ENCODE data around the gene IRF5.

The IRF5 gene

DNA sequence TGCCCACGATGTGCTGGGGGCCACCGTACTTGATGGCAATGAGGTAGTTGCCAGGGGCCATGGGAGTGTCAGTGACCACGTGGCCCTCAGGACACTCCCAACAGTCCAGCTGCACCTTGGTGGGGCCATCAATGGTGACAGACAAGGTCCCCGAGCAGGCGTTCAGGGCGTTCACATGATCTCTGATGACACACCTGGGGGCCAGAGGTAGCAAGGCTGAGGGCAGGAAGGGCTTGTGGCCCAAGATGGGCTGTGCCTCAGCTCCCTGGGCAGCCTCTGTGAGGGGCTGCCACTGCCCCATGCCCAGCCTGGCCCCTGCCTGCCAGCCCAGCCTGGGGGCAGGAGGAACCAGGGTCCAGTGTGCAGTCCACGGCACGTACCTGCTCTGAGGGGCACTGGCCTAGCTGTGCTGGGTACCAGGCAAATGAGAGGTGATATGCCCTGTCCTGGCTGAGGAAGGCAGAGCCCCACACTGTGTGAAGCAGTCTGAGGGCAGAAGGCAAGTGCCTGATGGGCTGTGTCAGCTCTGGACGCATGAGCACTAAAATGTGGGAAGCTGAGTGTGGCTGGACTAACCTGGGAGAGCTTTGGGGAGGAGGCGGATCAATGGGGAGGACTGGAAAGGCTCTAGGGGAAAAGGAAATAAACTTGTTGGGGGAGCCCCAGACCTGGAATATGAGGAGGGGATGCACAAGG, 23.7 kb upstream of the IRF5 start:
- Mint-ChIP-seq H3K27me3 (peaks cover 90% of the 10 kb centered on the region), H3K4me1 (peaks cover 25% of the 10 kb centered on the region), H3K4me3 (peak overlapping the region; percentile 2 to 20), H3K9me3 (no peaks in the 10 kb centered on the region), H3K27ac (no peak overlapping the region)
- ATAC-seq: no peak
- DNase-seq: no peak

DNA sequence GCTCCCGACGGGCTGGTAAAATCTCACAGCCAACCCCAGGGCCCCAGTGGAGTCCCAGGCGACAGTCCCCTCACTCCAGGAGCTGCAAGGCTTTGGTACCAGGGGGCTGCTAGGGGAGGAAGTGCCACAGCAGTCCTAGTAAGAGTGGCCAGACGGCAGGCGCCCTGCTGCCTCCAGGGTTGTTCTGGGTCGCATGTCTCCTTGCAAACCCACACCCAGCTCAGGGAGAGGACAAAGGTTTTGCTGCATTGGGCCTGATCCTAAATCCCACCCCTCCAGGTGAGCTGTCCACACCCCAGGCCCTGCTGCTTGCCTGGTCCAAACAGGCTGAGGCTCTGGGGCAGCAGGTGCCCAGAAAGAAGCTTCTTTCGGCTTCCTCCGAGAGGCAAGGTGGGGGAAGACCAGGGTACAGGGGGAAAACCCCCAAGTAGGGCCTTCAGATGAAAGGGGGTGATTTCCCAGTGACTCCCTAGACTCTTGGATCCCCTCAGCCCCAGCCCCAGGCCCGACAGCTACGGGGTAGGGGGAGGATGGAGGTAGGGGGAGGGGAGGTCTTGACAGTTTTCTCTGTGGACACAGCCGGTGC, 23.1 kb upstream of the IRF5 start:
- Mint-ChIP-seq H3K27ac (no peak overlapping the region), H3K4me1 (peaks cover 23% of the 10 kb centered on the region), H3K27me3 (peaks cover 90% of the 10 kb centered on the region), H3K9me3 (no peaks in the 10 kb centered on the region), H3K4me3 (peak overlapping the region; percentile 2 to 12)
- DNase-seq (peak in 1 of 2 donors; percentile 31), ATAC-seq (peak; percentile 64)

DNA sequence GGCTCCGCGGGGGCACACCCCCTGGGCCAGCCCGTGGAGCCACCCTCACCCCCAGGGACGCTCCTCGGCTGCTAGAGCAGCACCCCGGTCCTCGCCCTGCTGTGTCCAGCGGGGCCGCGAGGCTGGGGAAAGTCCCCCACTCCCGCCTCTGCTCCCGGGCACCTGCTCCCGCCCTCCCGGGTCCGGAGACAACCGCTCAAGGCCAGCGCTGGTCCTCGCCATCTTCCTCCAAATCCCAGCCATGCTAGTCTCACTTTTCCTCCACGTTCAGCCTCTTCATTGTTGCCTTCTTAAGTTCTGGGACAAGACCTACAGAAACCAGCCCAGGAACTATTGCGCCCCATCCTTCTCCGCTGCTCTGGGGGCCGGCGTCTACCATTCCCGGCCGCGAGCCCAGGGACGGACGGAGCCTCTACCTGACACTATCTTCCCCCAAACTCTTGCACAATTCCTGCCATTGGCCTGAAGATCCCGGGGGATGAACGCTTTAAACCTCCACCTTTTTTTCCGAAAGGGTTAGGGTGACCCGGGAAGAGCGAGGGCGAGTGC, 22.4 kb upstream of the IRF5 start:
- H3K9me3 Mint-ChIP-seq: no peaks in the 10 kb centered on the region
- H3K4me1 Mint-ChIP-seq: peaks cover 16% of the 10 kb centered on the region
- peaks cover 90% of the 10 kb centered on the region for H3K27me3 Mint-ChIP-seq
- peak overlapping the region; percentile 69 to 73 for H3K4me3 Mint-ChIP-seq
- DNase-seq (no peak), ATAC-seq (no peak)
- H3K27ac Mint-ChIP-seq: peak overlapping the region in 1 of 2 donors; percentile 63

- Mint-ChIP-seq H3K9me3 (no peaks in the 10 kb centered on the region), H3K27me3 (peaks cover 90% of the 10 kb centered on the region), H3K4me1 (peaks cover 16% of the 10 kb centered on the region), H3K27ac (no peak overlapping the region), H3K4me3 (peak overlapping the region; percentile 69 to 73)
- peak; percentile 27 for ATAC-seq
- no peak for DNase-seq
These were observed 21.7 kb upstream of the IRF5 start for GRCh38 chr7:128915841-128916642.

DNA sequence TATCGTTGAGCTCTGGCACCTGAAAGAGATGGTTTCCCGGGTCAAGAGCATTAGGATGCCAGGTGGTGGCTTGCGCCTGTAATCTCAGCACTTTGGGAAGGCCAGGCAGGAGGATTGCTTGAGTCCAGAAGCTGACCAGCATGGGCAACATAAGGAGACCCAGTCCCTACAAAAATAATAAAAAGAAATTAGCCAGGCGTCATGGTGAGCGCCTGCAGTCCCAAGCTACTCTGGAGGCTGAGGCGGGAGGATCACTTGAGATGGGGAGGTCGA, 21.1 kb upstream of the IRF5 start:
- DNase-seq (no peak), ATAC-seq (no peak)
- H3K4me3 Mint-ChIP-seq: no peak overlapping the region
- no peak overlapping the region for H3K27ac Mint-ChIP-seq
- no peaks in the 10 kb centered on the region for H3K9me3 Mint-ChIP-seq
- peaks cover 87% of the 10 kb centered on the region for H3K27me3 Mint-ChIP-seq
- H3K4me1 Mint-ChIP-seq: peaks cover 16% of the 10 kb centered on the region

DNA sequence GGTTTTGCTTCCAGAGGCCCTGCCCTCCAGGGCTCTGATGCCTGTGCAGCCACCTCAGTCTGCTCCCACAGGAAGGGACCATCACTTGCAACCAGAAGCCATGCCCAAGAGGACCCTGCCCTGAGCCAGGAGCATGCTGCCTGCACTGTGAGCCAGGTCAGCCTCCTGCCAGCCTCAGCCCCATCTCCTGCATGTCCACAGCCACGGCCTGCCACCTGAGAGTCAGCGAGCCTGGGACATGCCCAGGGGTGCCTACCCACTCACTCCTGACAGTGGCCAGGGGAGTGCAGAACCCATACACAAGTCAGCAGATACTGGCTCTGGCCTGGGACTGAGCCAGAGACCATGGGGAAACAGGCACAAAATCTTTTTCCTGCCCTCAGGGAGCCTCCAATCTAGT, 20.6 kb upstream of the IRF5 start:
- Mint-ChIP-seq H3K4me1 (peaks cover 16% of the 10 kb centered on the region), H3K9me3 (no peaks in the 10 kb centered on the region), H3K27me3 (peaks cover 82% of the 10 kb centered on the region), H3K4me3 (no peak overlapping the region), H3K27ac (peak overlapping the region in 1 of 2 donors; percentile 66)
- no peak for ATAC-seq
- DNase-seq: no peak

- H3K4me3 Mint-ChIP-seq: no peak overlapping the region
- H3K9me3 Mint-ChIP-seq: no peaks in the 10 kb centered on the region
- DNase-seq: no peak
- H3K27me3 Mint-ChIP-seq: peaks cover 78% of the 10 kb centered on the region
- H3K27ac Mint-ChIP-seq: no peak overlapping the region
- peaks cover 16% of the 10 kb centered on the region for H3K4me1 Mint-ChIP-seq
- ATAC-seq: no peak
These were observed 19.6 kb upstream of the IRF5 start for GRCh38 chr7:128918016-128918665.

DNA sequence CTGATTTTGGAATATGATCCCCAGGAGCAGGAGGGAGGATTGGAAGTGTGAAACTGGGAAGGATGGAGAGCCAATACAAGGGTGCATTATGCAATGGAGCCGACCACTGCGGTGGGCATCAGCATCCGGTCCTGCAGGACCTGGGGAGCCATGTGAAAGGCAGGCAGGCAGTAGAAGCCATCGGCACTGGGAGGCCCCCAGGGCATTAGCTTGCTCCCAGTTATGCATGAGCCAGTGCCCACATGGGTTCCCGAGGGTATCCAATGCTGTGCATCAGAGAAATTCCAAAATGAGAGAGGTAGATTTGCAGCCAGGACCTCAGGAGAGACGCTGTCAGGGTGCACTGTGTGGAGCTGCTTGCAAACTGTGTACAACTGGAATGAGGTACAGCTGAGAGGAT, 18.5 kb upstream of the IRF5 start:
- DNase-seq: peak in 1 of 2 donors; percentile 1
- H3K9me3 Mint-ChIP-seq: no peaks in the 10 kb centered on the region
- peaks cover 12% of the 10 kb centered on the region for H3K4me1 Mint-ChIP-seq
- ATAC-seq: no peak
- peaks cover 78% of the 10 kb centered on the region for H3K27me3 Mint-ChIP-seq
- H3K27ac Mint-ChIP-seq: no peak overlapping the region
- no peak overlapping the region for H3K4me3 Mint-ChIP-seq

DNA sequence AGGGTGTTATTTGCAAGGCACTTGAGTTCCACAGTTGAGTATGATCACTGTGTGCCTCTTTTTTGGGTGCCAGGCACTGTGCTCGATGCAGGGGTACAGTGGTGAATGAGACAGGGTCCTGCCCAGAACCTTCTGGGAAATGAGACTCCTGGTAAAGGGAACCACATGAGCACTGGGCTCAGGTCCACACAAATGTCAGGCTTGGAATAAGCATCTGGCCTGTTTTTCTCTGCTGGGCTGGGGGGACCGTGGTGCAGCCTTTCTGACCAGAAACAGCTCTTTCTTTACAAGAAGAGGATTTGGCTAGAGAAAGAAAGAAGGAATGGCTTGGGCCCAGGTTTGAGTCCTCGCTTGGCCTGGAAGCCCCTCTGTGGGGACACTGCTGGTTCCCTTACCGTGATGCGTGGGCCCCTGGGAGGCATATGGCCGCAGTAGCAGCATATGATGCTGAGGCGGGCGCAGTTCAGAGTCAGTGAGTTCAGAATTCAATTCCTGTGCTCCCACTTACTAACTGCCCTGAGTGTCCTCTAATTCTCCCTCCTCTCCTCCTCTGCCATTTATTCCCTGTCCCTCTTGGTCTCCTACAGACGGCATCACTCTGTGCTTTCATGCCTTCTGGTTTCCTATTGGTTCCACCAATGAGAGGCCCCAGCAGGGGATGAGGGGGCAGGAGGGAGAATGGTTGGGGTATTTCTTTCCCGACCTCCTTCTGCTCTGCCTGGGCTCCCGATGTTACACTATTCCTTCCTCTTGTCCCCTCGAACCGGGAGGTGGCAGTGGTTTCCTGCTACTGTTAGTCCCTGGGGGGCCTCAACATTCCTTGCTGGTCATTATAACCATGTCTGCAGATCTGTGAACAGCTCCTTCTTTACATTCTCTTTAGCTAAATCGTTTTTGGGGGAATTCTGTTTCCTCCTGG, 17.6 kb upstream of the IRF5 start:
- no peak for ATAC-seq
- DNase-seq: peak in 1 of 2 donors; percentile 5
- Mint-ChIP-seq H3K4me3 (no peak overlapping the region), H3K27me3 (peaks cover 77% of the 10 kb centered on the region), H3K9me3 (no peaks in the 10 kb centered on the region), H3K4me1 (peaks cover 6% of the 10 kb centered on the region), H3K27ac (no peak overlapping the region)

- no peaks in the 10 kb centered on the region for H3K9me3 Mint-ChIP-seq
- no peaks in the 10 kb centered on the region for H3K4me1 Mint-ChIP-seq
- DNase-seq (no peak), ATAC-seq (no peak)
- no peak overlapping the region for H3K27ac Mint-ChIP-seq
- no peak overlapping the region for H3K4me3 Mint-ChIP-seq
- H3K27me3 Mint-ChIP-seq: peaks cover 68% of the 10 kb centered on the region
These were observed 16.7 kb upstream of the IRF5 start for GRCh38 chr7:128920913-128921582.

- Mint-ChIP-seq H3K27me3 (peaks cover 59% of the 10 kb centered on the region), H3K4me3 (no peak overlapping the region), H3K9me3 (no peaks in the 10 kb centered on the region), H3K4me1 (no peaks in the 10 kb centered on the region), H3K27ac (no peak overlapping the region)
- DNase-seq: peak in 1 of 2 donors; percentile 4
- ATAC-seq: no peak
These were observed 15.8 kb upstream of the IRF5 start for GRCh38 chr7:128921866-128922440.

GRCh38 chr7:128922496-128923410, 15.0 kb upstream of the IRF5 start:
- Mint-ChIP-seq H3K4me3 (no peak overlapping the region), H3K27ac (no peak overlapping the region), H3K4me1 (no peaks in the 10 kb centered on the region), H3K9me3 (no peaks in the 10 kb centered on the region), H3K27me3 (peaks cover 51% of the 10 kb centered on the region)
- ATAC-seq (no peak), DNase-seq (peak in 1 of 2 donors; percentile 1)

GRCh38 chr7:128923411-128923800, 14.3 kb upstream of the IRF5 start:
- Mint-ChIP-seq H3K27ac (no peak overlapping the region), H3K9me3 (no peaks in the 10 kb centered on the region), H3K4me1 (no peaks in the 10 kb centered on the region), H3K27me3 (peaks cover 44% of the 10 kb centered on the region), H3K4me3 (no peak overlapping the region)
- DNase-seq: no peak
- no peak for ATAC-seq

All from stimulated activated naive CD8-positive, alpha-beta T cell treated with anti-CD3 and anti-CD28 coated beads, Interleukin-15, amount 100 ng/mL, for 72 hours (primary cell).